Breast epithelium (tissue), 3 donors: ENCODE data around the gene AFG3L2.

ENCODE experiments used
- CTCF ChIP-seq, 3 donors: fragments of 450-650 bp; IDR thresholded peaks; one replicate each; pipeline ENCODE4 v1.5.1; 2016 to 2017; ENCODE audit warnings: antibody characterized with exemption in 3 of 3, mild to moderate bottlenecking in 3 of 3, moderate library complexity in 3 of 3
- POLR2AphosphoS5 ChIP-seq, 3 donors: sonication (generic); formaldehyde crosslinking; IDR thresholded peaks; one replicate each; pipeline ENCODE4 v1.6.1; 2017; ENCODE audit warnings: antibody characterized with exemption in 3 of 3

DNA sequence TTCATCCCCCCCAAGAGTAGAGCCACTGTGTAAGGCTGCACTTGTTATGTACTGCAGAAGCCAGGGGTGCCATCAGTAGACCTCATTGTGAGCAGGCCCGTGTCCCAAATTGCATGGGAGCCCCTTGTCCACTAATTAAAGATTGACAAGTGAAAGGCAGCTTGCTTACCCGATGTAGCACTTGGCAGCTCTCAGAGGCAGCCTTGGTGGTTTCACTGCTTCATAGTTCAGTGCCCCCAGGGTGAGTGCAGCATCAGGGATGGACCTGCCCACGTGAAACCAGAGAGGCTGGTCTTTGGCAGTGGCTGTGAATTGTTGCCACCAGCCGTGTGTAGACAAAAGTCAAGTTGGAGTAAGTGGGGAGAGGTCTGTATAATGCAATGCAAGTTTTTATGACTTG is 55.7 kb downstream of the AFG3L2 start:
- no peak for TF ChIP-seq CTCF (IDR thresholded peaks at IDR 0.05)
- TF ChIP-seq POLR2AphosphoS5 (IDR thresholded peaks at IDR 0.05) = no peak
